Measurements from ENCODE around the gene SEMA3B. TPM values are rescaled to one million over a fixed set of nuclear protein-coding genes. Genes with fewer than 3 reads are reported as not detected.

SEMA3B gene
- total RNA-seq, 1 experiment from 2014 or later = 7.6 TPM

- CTCF ChIA-PET = interaction anchor here (0.6 to 15.0 kb wide), 7 partner anchors 11 to 148 kb away, joined by 3 to 209 read pairs (median 4); partner anchors contain the start of gene GNAT1
Observed at GRCh38 chr3:50221411-50222168, 47.4 kb upstream of the SEMA3B start.

GRCh38 chr3:50222169-50222528 is 46.8 kb upstream of the SEMA3B start:
- Mint-ChIP-seq H3K4me1 (ENCODE audit: insufficient read depth, unreplicated experiment) (peaks cover 5% of the 10 kb centered on the region), H3K4me3 (ENCODE audit: unreplicated experiment) (no peak overlapping the region), H3K27me3 (ENCODE audit: insufficient read depth, unreplicated experiment) (peaks cover 16% of the 10 kb centered on the region), H3K36me3 (ENCODE audit: insufficient read depth, unreplicated experiment) (no peaks in the 10 kb centered on the region), H3K27ac (ENCODE audit: low read depth, unreplicated experiment) (no peak overlapping the region), H3K9me3 (ENCODE audit: unreplicated experiment) (no peaks in the 10 kb centered on the region)
- BruUV-seq (replicated peaks) = no TSS peak
- ChIA-PET POLR2A (no interaction called here), CTCF (interaction anchor here (1.0 to 15.0 kb wide), 4 partner anchors 11 to 100 kb away, joined by 4 to 209 read pairs (median 8); partner anchors contain the start of gene GNAT1)
- intact Hi-C loops (cut with micrococcal nuclease) = no loop called here
- no peak for DNase-seq (ENCODE audit: unreplicated experiment)
- no peak for TF ChIP-seq CTCF (IDR thresholded peaks at IDR 0.05; ENCODE audit: unreplicated experiment)

More at GRCh38 chr3:50221411-50222168, 47.4 kb upstream of the SEMA3B start:
- H3K27me3 Mint-ChIP-seq (ENCODE audit: insufficient read depth, unreplicated experiment) = peaks cover 16% of the 10 kb centered on the region
- TF ChIP-seq CTCF (IDR thresholded peaks at IDR 0.05; ENCODE audit: unreplicated experiment) = no peak
- intact Hi-C loops (cut with micrococcal nuclease) = no loop called here
- no TSS peak for BruUV-seq (replicated peaks)
- POLR2A ChIA-PET = no interaction called here
- no peaks in the 10 kb centered on the region for H3K36me3 Mint-ChIP-seq (ENCODE audit: insufficient read depth, unreplicated experiment)
- no peaks in the 10 kb centered on the region for H3K9me3 Mint-ChIP-seq (ENCODE audit: unreplicated experiment)
- no peak overlapping the region for H3K27ac Mint-ChIP-seq (ENCODE audit: low read depth, unreplicated experiment)
- H3K4me1 Mint-ChIP-seq (ENCODE audit: insufficient read depth, unreplicated experiment) = no peaks in the 10 kb centered on the region
- no peak overlapping the region for H3K4me3 Mint-ChIP-seq (ENCODE audit: unreplicated experiment)
- no peak for DNase-seq (ENCODE audit: unreplicated experiment)

- ChIA-PET POLR2A (interaction anchor here (0.6 to 3.5 kb wide), 3 partner anchors 21 to 103 kb away, joined by 3 to 37 read pairs (median 4); no protein-coding TSS in a partner anchor), CTCF (interaction anchor here (0.6 to 15.0 kb wide), 13 partner anchors 10 to 342 kb away, joined by 3 to 209 read pairs (median 6); partner anchors contain the start of genes GNAI2, GNAT1, HYAL3 and NAA80)
- Mint-ChIP-seq H3K27ac (ENCODE audit: low read depth, unreplicated experiment) (no peak overlapping the region), H3K27me3 (ENCODE audit: insufficient read depth, unreplicated experiment) (peaks cover 16% of the 10 kb centered on the region), H3K36me3 (ENCODE audit: insufficient read depth, unreplicated experiment) (no peaks in the 10 kb centered on the region), H3K4me3 (ENCODE audit: unreplicated experiment) (no peak overlapping the region), H3K4me1 (ENCODE audit: insufficient read depth, unreplicated experiment) (peaks cover 6% of the 10 kb centered on the region), H3K9me3 (ENCODE audit: unreplicated experiment) (no peaks in the 10 kb centered on the region)
- DNase-seq (ENCODE audit: unreplicated experiment) = no peak
- BruUV-seq (replicated peaks) = no TSS peak
- no peak for TF ChIP-seq CTCF (IDR thresholded peaks at IDR 0.05; ENCODE audit: unreplicated experiment)
- intact Hi-C loops (cut with micrococcal nuclease) = no loop called here
Observed at GRCh38 chr3:50224639-50225038, 44.3 kb upstream of the SEMA3B start.

- CTCF ChIA-PET = interaction anchor here (0.6 to 15.0 kb wide), 31 partner anchors 10 to 326 kb away, joined by 3 to 209 read pairs (median 5); partner anchors contain the start of genes GNAI2, GNAT1, HYAL3 and NAA80
- DNase-seq (ENCODE audit: unreplicated experiment) = peak; percentile 59
- POLR2A ChIA-PET = interaction anchor here (0.6 to 3.5 kb wide), 14 partner anchors 9 to 119 kb away, joined by 3 to 37 read pairs (median 6); partner anchors contain the start of gene GNAI2
- peaks cover 6% of the 10 kb centered on the region for H3K36me3 Mint-ChIP-seq (ENCODE audit: insufficient read depth, unreplicated experiment)
- H3K27me3 Mint-ChIP-seq (ENCODE audit: insufficient read depth, unreplicated experiment) = peaks cover 16% of the 10 kb centered on the region
- TF ChIP-seq CTCF (IDR thresholded peaks at IDR 0.05; ENCODE audit: unreplicated experiment) = no peak
- H3K9me3 Mint-ChIP-seq (ENCODE audit: unreplicated experiment) = no peaks in the 10 kb centered on the region
- BruUV-seq (replicated peaks) = no TSS peak
- intact Hi-C loops (cut with micrococcal nuclease) = loop anchor here (1.0 kb wide), 6 partner anchors 19 to 106 kb away; no protein-coding TSS in a partner anchor
- H3K4me1 Mint-ChIP-seq (ENCODE audit: insufficient read depth, unreplicated experiment) = peaks cover 12% of the 10 kb centered on the region
- H3K27ac Mint-ChIP-seq (ENCODE audit: low read depth, unreplicated experiment) = no peak overlapping the region
- peak overlapping the region; percentile 74 for H3K4me3 Mint-ChIP-seq (ENCODE audit: unreplicated experiment)
Observed at GRCh38 chr3:50226888-50227389, 42.0 kb upstream of the SEMA3B start.

All from MCF 10A (cell line).